Immature natural killer cell (primary cell): ENCODE measurements around the gene TMEM33. TPM values are rescaled to one million over a fixed set of nuclear protein-coding genes. Genes with fewer than 3 reads are reported as not detected.
"Not testable (repeated sequence)": the region's sequence is repeated elsewhere in the genome, so short reads cannot be mapped to it uniquely, and the experiment has no call there.

Source experiments
- DNase-seq, 3 donors: peaks; one replicate each; pipeline ENCODE4 v3.0.0; 2022; ENCODE audit warnings: mixed read lengths in 1 of 3
- H3K27ac Mint-ChIP-seq, 6 donors: one replicate each; pipeline ENCODE4 v1.8.0; 2020; ENCODE audit warnings: mixed read lengths in 6 of 6, mild to moderate bottlenecking in 5 of 6, inconsistent platforms in 4 of 6, moderate library complexity in 3 of 6
- H3K27me3 Mint-ChIP-seq, 3 donors: one replicate each; pipeline ENCODE4 v1.8.0; 2020 to 2021; ENCODE audit warnings: low read depth in 3 of 3, mild to moderate bottlenecking in 3 of 3, mixed read lengths in 3 of 3, moderate library complexity in 3 of 3, inconsistent platforms in 1 of 3
- H3K36me3 Mint-ChIP-seq, 3 donors: one replicate each; pipeline ENCODE4 v1.8.0; 2020; ENCODE audit warnings: mixed read lengths in 3 of 3, inconsistent platforms in 2 of 3, mild to moderate bottlenecking in 2 of 3
- H3K4me1 Mint-ChIP-seq, 2 donors: one replicate each; pipeline ENCODE4 v1.8.0; 2020; ENCODE audit warnings: inconsistent platforms in 2 of 2, mild to moderate bottlenecking in 2 of 2, mixed read lengths in 2 of 2, moderate library complexity in 1 of 2
- H3K4me3 Mint-ChIP-seq, 5 donors: one replicate each; pipeline ENCODE4 v1.8.0; 2020; ENCODE audit warnings: mild to moderate bottlenecking in 5 of 5, mixed read lengths in 5 of 5, inconsistent platforms in 3 of 5, moderate library complexity in 3 of 5
- H3K9me3 Mint-ChIP-seq, 6 donors: one replicate each; pipeline ENCODE4 v1.8.0; 2020; ENCODE audit warnings: mild to moderate bottlenecking in 6 of 6, mixed read lengths in 6 of 6, inconsistent platforms in 4 of 6, moderate library complexity in 3 of 6
- polyA plus RNA-seq, 3 donors: library from polyadenylated mRNA; unstranded; fragments of 300-500 nt; fragmentation: Illumina TruSeq; gene quantifications; one replicate each; pipeline ENCODE4 v1.2.3, GENCODE V29; 2021

Gene TMEM33
- polyA plus RNA-seq, 3 donors from 2014 or later: 11.0 to 31.4 (median 14.1) TPM

DNA sequence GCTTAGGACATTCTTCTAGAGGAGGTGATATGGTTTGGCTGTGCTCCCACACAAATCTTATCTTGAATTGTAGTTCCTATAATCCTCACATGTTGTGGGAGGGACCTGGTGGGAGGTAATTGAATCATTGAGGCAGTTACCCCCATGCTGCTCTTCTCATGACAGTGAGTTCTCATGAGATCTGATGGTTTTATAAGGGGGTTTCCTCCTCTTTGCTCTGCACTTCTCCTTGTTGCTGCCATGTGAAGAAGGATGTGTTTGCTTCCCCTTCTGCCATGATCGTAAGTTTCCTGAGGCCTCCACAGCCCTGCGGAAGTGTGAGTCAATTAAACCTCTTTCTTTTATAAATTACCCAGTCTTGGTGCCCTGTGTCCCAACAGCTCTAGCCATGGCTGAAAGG is 14.8 kb upstream of the TMEM33 start:
- not testable (repeated sequence) for DNase-seq, H3K36me3 Mint-ChIP-seq, H3K27ac Mint-ChIP-seq, H3K27me3 Mint-ChIP-seq, H3K4me1 Mint-ChIP-seq, H3K9me3 Mint-ChIP-seq, H3K4me3 Mint-ChIP-seq

DNA sequence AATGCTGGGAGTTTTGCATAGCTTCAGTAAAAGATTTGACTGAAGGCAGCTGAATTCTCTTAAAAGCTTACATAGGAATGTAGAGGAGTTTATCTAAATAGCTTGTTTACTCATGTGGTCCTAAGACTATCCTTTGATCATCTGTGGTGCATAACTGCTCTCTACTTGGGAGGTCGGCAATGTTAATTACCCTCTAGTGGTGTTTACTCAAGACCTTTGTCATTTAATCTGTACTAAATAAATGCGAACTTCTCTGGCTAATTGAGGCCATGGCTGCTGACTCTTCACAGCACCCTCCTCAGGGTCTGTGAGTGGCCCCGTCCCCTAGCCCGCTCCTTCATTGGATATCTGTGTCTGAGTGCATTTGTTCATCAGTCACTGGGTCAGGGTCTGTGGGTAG is 13.8 kb upstream of the TMEM33 start:
- H3K27me3 Mint-ChIP-seq: peaks cover 1 to 7% (median 3%) of the 10 kb centered on the region in 3 donors
- DNase-seq: no peak
- H3K4me3 Mint-ChIP-seq: no peak overlapping the region
- no peaks in the 10 kb centered on the region for H3K4me1 Mint-ChIP-seq
- peaks cover 0 to 4% (median 0%) of the 10 kb centered on the region in 3 donors for H3K36me3 Mint-ChIP-seq
- H3K27ac Mint-ChIP-seq: no peak overlapping the region
- H3K9me3 Mint-ChIP-seq: no peaks in the 10 kb centered on the region

DNA sequence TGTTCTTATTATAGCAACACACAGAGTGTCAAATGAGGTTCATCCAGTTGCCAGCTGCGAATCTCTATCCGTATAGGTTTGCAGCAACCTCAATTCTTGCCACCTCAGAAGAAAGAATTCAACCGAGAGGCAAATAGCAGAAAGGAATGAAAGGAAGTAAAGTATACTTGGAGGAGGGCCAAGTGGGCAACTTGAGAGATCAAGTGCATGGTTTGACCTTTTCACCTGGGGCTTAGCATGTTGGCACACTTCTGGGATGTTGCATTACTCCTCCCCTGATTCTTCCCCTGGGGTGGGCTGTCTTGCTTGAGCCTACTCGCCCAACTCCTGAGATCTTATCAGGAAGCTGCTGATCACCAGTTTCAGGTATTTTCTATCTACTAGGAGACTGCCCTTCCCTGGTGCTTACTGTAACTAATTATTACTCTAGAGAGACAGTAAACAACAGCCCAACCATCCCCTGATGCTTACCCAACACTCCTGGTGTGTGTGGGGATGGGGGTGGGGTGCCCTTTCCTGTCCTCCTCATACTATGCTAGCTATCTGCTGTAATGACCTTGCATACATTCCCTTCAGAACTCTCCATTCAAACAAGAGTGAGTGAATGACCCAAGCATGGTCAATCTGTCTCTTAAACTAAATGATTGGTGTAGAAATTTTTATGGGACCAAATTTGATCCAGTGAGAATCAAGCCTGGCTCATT is 7.3 kb upstream of the TMEM33 start:
- H3K36me3 Mint-ChIP-seq: no peaks in the 10 kb centered on the region
- no peaks in the 10 kb centered on the region for H3K4me1 Mint-ChIP-seq

DNA sequence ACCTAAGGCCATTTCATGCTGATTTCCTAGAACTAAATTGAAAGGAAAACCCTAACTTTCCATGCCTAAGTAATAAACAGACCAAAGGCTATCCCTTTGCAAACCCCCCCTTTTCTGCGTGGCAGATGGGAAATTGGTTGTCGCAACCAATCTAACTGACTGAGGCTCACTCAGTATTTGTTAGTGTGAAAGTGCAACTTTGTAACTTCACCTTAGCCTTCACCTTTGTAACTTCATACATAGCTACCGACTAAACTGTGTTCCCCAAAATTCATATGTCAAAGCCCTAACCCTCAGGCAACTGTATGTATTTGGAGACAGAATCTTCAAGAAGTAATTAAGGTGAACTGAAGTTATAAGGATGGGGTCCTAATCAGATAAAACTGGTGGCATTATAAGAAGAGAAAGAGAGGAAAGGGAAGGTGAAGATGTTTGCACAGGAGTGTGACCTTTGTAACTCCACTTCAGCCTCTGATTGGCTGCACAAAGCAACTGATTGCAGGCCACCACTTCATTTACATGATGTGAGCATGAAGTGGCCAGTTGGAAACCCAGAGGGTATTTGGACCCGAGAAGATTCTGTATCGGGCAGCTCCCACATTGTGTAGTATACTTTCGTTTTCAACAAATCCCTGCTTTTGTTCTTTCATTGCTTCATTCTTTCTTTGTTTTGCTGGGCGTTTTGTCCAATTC is 4.9 kb upstream of the TMEM33 start:
- Mint-ChIP-seq H3K4me1 (peaks cover 10 to 11% of the 10 kb centered on the region in 2 donors), H3K4me3 (no peak overlapping the region), H3K27ac (no peak overlapping the region), H3K36me3 (peaks cover 0 to 6% (median 0%) of the 10 kb centered on the region in 3 donors), H3K27me3 (peaks cover 0 to 5% (median 4%) of the 10 kb centered on the region in 3 donors), H3K9me3 (no peaks in the 10 kb centered on the region)
- no peak for DNase-seq

More for the DNA sequence above, 7.3 kb upstream of the TMEM33 start:
- Mint-ChIP-seq H3K27ac (no peak overlapping the region), H3K4me3 (no peak overlapping the region), H3K9me3 (no peaks in the 10 kb centered on the region), H3K27me3 (peaks cover 1 to 4% (median 3%) of the 10 kb centered on the region in 3 donors)
- DNase-seq: no peak

DNA sequence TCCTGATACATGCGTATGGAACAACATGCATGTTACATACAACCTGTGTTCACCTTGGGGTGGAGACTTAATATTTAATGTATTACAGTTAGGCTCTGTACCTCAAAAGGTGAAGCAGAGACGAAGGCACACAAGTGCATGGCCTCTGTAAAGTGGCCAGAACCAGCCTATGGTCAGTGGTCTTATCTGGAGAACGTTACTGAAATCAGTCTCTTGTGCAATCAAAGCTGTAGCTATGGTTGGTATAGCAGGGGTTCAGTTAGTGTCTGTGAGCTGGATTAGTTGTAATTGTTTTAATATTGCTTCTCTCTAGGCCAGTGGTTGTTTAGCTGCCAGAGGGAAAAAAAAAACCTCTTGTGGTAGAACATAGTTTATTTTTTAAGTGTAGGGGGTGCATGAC is 2.2 kb upstream of the TMEM33 start:
- H3K9me3 Mint-ChIP-seq: no peaks in the 10 kb centered on the region
- H3K27me3 Mint-ChIP-seq: peaks cover 0 to 7% (median 7%) of the 10 kb centered on the region in 3 donors
- peaks cover 31 to 35% of the 10 kb centered on the region in 2 donors for H3K4me1 Mint-ChIP-seq
- no peak overlapping the region for H3K27ac Mint-ChIP-seq
- peaks cover 0 to 6% (median 0%) of the 10 kb centered on the region in 3 donors for H3K36me3 Mint-ChIP-seq
- H3K4me3 Mint-ChIP-seq: no peak overlapping the region
- no peak for DNase-seq

DNA sequence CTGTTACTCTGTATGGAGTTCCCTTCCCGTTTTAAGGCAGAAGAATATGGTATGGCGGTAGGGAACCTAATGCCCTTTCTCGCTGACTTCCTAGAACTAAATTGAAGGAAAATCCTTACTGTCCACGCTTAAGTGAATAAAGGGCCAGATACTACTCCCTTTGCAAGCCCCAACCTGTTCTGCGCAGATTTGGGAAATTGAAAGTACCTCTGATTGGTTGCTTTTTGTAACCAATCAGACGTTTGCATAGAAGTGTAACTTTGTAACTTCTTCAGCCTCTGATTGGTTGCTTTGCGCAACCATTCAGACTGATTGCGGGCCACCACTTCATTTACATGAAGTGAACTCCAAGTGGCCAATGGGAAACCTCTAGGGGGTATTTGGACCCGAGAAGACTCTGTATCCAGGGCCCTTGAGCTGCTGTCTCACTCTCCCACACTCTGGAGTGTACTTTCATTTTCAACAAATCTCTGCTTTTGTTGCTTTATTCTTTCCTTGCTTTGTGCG is 1.2 kb upstream of the TMEM33 start:
- peak overlapping the region in 5 of 6 donors; percentile 83 to 93 (median 92) for H3K27ac Mint-ChIP-seq
- peaks cover 0 to 6% (median 4%) of the 10 kb centered on the region in 3 donors for H3K36me3 Mint-ChIP-seq
- no peak for DNase-seq
- peaks cover 35 to 46% of the 10 kb centered on the region in 2 donors for H3K4me1 Mint-ChIP-seq
- peak overlapping the region; percentile 90 to 96 (median 96) for H3K4me3 Mint-ChIP-seq
- peaks cover 0 to 7% (median 7%) of the 10 kb centered on the region in 3 donors for H3K27me3 Mint-ChIP-seq
- H3K9me3 Mint-ChIP-seq: no peaks in the 10 kb centered on the region

DNA sequence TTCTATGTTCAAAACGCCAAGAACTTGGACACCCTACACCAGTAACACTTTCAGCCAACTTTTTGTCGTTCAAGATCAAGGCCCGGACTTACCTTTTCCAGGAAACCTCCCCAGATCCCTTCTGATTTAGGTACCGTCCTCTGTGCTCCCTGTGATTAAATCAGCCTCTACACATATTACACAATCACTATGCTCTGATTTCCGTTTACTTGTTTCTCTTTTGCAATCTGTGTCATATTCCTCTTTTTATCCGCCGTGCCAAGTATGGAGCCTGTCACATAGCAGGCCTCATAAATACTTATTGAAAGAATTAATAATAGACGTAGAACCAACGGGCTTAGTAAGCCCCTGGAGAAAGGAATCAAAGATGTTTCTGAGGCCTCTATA is 722 bp upstream of the TMEM33 start:
- peak overlapping the region; percentile 90 to 96 (median 96) for H3K4me3 Mint-ChIP-seq
- peaks cover 0 to 7% (median 7%) of the 10 kb centered on the region in 3 donors for H3K27me3 Mint-ChIP-seq
- peak overlapping the region; percentile 82 to 93 (median 91) for H3K27ac Mint-ChIP-seq
- H3K36me3 Mint-ChIP-seq: peaks cover 1 to 6% (median 4%) of the 10 kb centered on the region in 3 donors
- peaks cover 35 to 46% of the 10 kb centered on the region in 2 donors for H3K4me1 Mint-ChIP-seq
- no peak for DNase-seq
- no peaks in the 10 kb centered on the region for H3K9me3 Mint-ChIP-seq

DNA sequence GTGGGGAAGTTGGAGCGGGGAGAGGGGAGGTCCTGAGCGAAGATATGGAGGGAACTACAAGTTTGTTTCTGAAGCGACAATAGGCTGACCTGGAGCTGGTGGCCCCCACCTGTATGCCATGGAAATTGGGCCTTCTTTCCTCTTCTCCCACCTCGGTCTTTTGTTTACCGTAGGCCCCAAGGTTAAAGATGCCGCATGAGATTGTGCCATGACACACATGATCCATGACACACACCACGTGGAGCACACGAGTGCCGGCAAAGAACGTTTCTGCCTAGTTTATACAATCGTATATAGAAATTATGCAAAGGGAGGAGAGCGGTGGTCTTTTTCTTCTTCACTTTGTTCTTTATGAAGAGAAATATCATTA is 408 bp downstream of the TMEM33 start:
- peak in 1 of 3 donors; percentile 14 for DNase-seq
- peak overlapping the region; percentile 90 to 96 (median 96) for H3K4me3 Mint-ChIP-seq
- no peaks in the 10 kb centered on the region for H3K9me3 Mint-ChIP-seq
- H3K27ac Mint-ChIP-seq: peak overlapping the region; percentile 82 to 93 (median 91)
- peaks cover 0 to 7% (median 7%) of the 10 kb centered on the region in 3 donors for H3K27me3 Mint-ChIP-seq
- H3K36me3 Mint-ChIP-seq: peaks cover 4 to 8% (median 6%) of the 10 kb centered on the region in 3 donors
- H3K4me1 Mint-ChIP-seq: peaks cover 37 to 46% of the 10 kb centered on the region in 2 donors

DNA sequence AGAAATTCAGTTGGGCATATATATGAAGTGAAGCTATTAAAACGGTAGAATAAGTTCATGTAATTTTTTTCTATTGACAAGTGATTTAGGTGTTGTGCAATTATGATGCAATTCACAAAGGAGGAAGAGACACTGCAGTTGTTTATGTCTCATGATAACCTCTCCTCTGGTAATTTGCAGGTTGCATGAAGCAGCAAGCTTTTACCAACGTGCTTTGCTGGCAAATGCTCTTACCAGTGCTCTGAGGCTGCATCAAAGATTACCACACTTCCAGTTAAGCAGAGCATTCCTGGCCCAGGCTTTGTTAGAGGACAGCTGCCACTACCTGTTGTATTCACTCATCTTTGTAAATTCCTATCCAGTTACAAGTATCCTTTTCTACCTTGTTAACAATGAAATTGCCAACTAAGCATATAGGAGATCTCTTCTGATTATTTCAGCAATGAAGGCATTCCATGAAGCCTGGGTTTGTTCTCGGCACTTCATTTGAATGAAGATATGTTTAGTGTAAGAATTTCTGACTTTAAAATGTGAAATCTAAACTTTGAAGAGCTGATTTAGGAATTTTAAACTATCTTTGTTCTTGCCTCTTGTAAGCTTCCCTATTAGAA is 3.9 kb downstream of the TMEM33 start:
- H3K4me1 Mint-ChIP-seq: peaks cover 41 to 64% of the 10 kb centered on the region in 2 donors
- DNase-seq: no peak
- H3K4me3 Mint-ChIP-seq: no peak overlapping the region
- peaks cover 0 to 7% (median 6%) of the 10 kb centered on the region in 3 donors for H3K27me3 Mint-ChIP-seq
- no peaks in the 10 kb centered on the region for H3K9me3 Mint-ChIP-seq
- H3K27ac Mint-ChIP-seq: no peak overlapping the region
- peaks cover 6 to 12% (median 7%) of the 10 kb centered on the region in 3 donors for H3K36me3 Mint-ChIP-seq

DNA sequence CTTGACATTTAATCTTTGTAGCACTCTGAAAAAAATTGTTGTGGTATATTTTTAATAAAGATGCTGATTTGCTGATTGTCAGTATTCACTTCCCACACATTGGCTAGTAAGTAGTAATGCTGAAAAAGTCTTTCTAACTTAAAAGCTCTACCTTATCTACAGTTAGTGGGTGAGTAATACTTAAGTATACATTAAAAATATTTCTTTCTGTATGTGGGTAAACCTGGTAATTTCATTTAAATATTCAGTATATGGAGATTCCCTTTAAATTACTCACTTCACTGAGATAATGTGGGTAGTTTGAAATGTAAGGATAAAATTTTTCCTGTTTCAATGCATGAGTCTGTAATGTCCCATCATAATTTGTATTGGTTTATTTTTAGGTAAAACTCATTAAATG is 5.6 kb downstream of the TMEM33 start:
- Mint-ChIP-seq H3K4me3 (no peak overlapping the region), H3K9me3 (no peaks in the 10 kb centered on the region), H3K36me3 (peaks cover 0 to 16% (median 12%) of the 10 kb centered on the region in 3 donors)

DNA sequence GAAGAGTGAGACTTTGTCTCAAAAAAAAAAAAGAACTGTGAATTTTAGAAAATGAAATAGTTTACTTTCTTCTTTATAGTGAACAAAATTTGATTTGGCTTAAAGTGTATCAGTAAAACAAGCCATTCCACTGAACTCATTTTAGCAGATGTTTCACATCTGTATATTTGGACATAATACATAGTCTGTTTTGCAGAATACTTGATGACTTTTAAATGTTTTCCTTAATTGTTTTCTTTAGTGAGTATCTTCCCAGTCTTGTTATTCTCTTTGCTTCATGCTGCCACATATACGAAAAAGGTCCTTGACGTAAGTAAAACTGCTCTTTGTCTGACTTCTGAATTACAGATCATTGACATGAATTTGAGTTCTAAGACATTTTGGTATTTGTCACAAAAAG is 8.3 kb downstream of the TMEM33 start:
- no peak overlapping the region for H3K27ac Mint-ChIP-seq
- H3K4me3 Mint-ChIP-seq: no peak overlapping the region
- peaks cover 0 to 17% (median 11%) of the 10 kb centered on the region in 3 donors for H3K36me3 Mint-ChIP-seq
- H3K9me3 Mint-ChIP-seq: no peaks in the 10 kb centered on the region
- H3K27me3 Mint-ChIP-seq: no peaks in the 10 kb centered on the region
- no peak for DNase-seq
- H3K4me1 Mint-ChIP-seq: peaks cover 9 to 23% of the 10 kb centered on the region in 2 donors

More for the DNA sequence above, 5.6 kb downstream of the TMEM33 start:
- Mint-ChIP-seq H3K4me1 (peaks cover 25 to 48% of the 10 kb centered on the region in 2 donors), H3K27ac (no peak overlapping the region), H3K27me3 (peaks cover 0 to 2% (median 2%) of the 10 kb centered on the region in 3 donors)
- DNase-seq: no peak

DNA sequence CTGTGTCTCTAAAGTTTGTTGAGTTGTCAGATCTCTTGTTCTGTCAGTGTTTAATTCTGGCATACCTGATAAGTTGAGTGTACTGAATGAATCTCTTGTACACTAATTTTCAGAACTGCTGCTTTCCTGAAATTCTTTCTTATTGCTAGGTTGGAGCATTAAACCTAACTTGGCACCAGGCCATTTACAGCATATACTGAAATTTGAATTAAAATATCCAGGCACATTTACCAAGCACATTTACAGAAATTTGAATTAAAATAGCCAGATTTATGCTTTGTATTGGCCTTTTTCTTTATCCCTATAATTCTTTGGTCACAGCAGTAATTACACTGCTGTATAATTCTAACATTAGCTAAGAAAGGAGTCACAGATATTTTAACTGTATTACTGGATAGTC is 8.9 kb downstream of the TMEM33 start:
- no peak overlapping the region for H3K27ac Mint-ChIP-seq
- H3K36me3 Mint-ChIP-seq: peaks cover 0 to 21% (median 8%) of the 10 kb centered on the region in 3 donors
- H3K9me3 Mint-ChIP-seq: no peaks in the 10 kb centered on the region

DNA sequence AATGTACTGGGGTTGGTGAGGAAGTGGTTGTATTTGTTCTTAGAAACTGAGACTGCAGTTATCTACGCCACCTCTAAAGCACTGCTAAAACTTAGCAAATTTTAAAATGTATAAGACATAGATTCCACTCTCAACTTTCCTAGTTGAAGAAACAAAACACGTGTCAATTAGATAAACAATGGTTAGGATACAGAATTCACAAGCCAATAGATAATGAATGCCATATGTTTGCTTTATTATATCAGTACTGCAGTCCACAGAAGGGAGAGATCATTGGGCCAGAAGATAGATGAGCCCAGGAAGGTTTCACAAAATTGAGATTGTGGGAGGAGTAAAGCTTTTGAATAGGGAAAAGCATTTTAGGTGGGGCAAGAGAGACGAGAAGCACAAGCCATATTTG is 14.3 kb downstream of the TMEM33 start:
- Mint-ChIP-seq H3K4me1 (peaks cover 0 to 21% of the 10 kb centered on the region in 2 donors), H3K36me3 (peaks cover 0 to 46% (median 13%) of the 10 kb centered on the region in 3 donors), H3K4me3 (no peak overlapping the region), H3K27me3 (no peaks in the 10 kb centered on the region), H3K9me3 (no peaks in the 10 kb centered on the region), H3K27ac (peak overlapping the region in 1 of 6 donors; percentile 58)
- no peak for DNase-seq

More for the DNA sequence above, 8.9 kb downstream of the TMEM33 start:
- DNase-seq: no peak
- Mint-ChIP-seq H3K27me3 (no peaks in the 10 kb centered on the region), H3K4me1 (peaks cover 5 to 18% of the 10 kb centered on the region in 2 donors), H3K4me3 (no peak overlapping the region)
